CD8-positive, alpha-beta memory T cell (primary cell): ENCODE data around the gene TMEM61. TPM values are rescaled to one million over a fixed set of nuclear protein-coding genes. Genes with fewer than 3 reads are reported as not detected.
A peak's percentile ranks its signal among the peaks of the same experiment; 100 is the strongest.

ENCODE experiments used
- CTCF ChIA-PET: fragments of 350-600 bp; sonication (Branson Sonifier 250); formaldehyde crosslinking; loops from one replicate; lab custom pipeline; 2021; ENCODE audit warnings: antibody characterized with exemption; lab: Charles Lee
- POLR2A ChIA-PET: fragments of 350-600 bp; sonication (Branson Sonifier 250); formaldehyde crosslinking; loops from one replicate; lab custom pipeline; 2021; ENCODE audit warnings: antibody characterized with exemption; lab: Charles Lee
- DNase-seq, 5 donors: peaks; one replicate each; pipeline versions ENCODE4 v3.0.0 to v3.0.0-alpha.2; 2020 to 2022; ENCODE audit warnings: mixed read lengths in 1 of 5
- H3K27ac ChIP-seq: one replicate; pipeline ENCODE4 v1.7.0; 2013; ENCODE audit warnings: low read depth, mild to moderate bottlenecking, low read length, moderate library complexity
- H3K27me3 ChIP-seq: 2 replicates; pipeline ENCODE4 v1.7.0; 2013; ENCODE audit warnings: low read length, mild to moderate bottlenecking; ENCODE audit not compliant: insufficient read depth, poor library complexity, severe bottlenecking
- H3K36me3 ChIP-seq: 2 replicates; pipeline ENCODE4 v1.7.0; 2013; ENCODE audit warnings: mild to moderate bottlenecking, low read length, moderate library complexity; ENCODE audit not compliant: insufficient read depth
- H3K4me1 ChIP-seq: 2 replicates; pipeline ENCODE4 v1.7.0; 2013; ENCODE audit warnings: mild to moderate bottlenecking, low read length, moderate library complexity; ENCODE audit not compliant: insufficient read depth
- H3K4me3 ChIP-seq: 2 replicates; pipeline ENCODE4 v1.7.0; 2013; ENCODE audit warnings: mild to moderate bottlenecking, low read length
- H3K9me3 ChIP-seq: 2 replicates; pipeline ENCODE4 v1.7.0; 2013; ENCODE audit warnings: mild to moderate bottlenecking, low read length
- H3K27ac Mint-ChIP-seq, 8 donors: one replicate each; pipeline ENCODE4 v1.8.0; 2020 to 2021; ENCODE audit warnings: mixed read lengths in 8 of 8, mild to moderate bottlenecking in 6 of 8, inconsistent platforms in 3 of 8, moderate library complexity in 3 of 8
- H3K27me3 Mint-ChIP-seq, 2 donors: one replicate each; pipeline ENCODE4 v1.8.0; 2020 to 2021; ENCODE audit warnings: mixed read lengths in 2 of 2, mild to moderate bottlenecking in 1 of 2, moderate library complexity in 1 of 2
- H3K36me3 Mint-ChIP-seq, 3 donors: one replicate each; pipeline ENCODE4 v1.8.0; 2020 to 2021; ENCODE audit warnings: mixed read lengths in 3 of 3, inconsistent platforms in 1 of 3, mild to moderate bottlenecking in 1 of 3
- H3K4me1 Mint-ChIP-seq, 3 donors: one replicate each; pipeline ENCODE4 v1.8.0; 2020 to 2021; ENCODE audit warnings: mixed read lengths in 3 of 3, inconsistent platforms in 1 of 3, mild to moderate bottlenecking in 1 of 3
- H3K4me3 Mint-ChIP-seq, 7 donors: one replicate each; pipeline ENCODE4 v1.8.0; 2020 to 2021; ENCODE audit warnings: mixed read lengths in 7 of 7, mild to moderate bottlenecking in 6 of 7, moderate library complexity in 4 of 7, inconsistent platforms in 2 of 7
- H3K9me3 Mint-ChIP-seq, 5 donors: one replicate each; pipeline ENCODE4 v1.8.0; 2020 to 2022; ENCODE audit warnings: mixed read lengths in 5 of 5, mild to moderate bottlenecking in 3 of 5, moderate library complexity in 2 of 5, inconsistent platforms in 1 of 5
- polyA plus RNA-seq: library from polyadenylated mRNA; unstranded; fragments of 300-500 nt; fragmentation: Illumina TruSeq; gene quantifications from one replicate; pipeline ENCODE4 v1.2.3, GENCODE V29; 2021
- total RNA-seq, 2 experiments: library from RNA; stranded (reverse); gene quantifications; one replicate each; pipeline ENCODE4 v1.2.3, GENCODE V29; 2021

The TMEM61 gene
- total and polyA plus RNA-seq, 3 experiments from 2014 or later: not detected

GRCh38 chr1:54973205-54973921 lies 7.1 kb upstream of the TMEM61 start:
- H3K9me3 ChIP-seq: no peaks in the 10 kb centered on the region
- H3K4me1 ChIP-seq: no peaks in the 10 kb centered on the region
- no peaks in the 10 kb centered on the region for H3K4me1 Mint-ChIP-seq
- H3K27me3 ChIP-seq: no peaks in the 10 kb centered on the region
- no peaks in the 10 kb centered on the region for H3K9me3 Mint-ChIP-seq
- POLR2A ChIA-PET: no interaction called here
- peaks cover 27 to 48% of the 10 kb centered on the region in 2 donors for H3K27me3 Mint-ChIP-seq
- no peaks in the 10 kb centered on the region for H3K36me3 ChIP-seq
- no peak for DNase-seq
- no peak overlapping the region for H3K27ac ChIP-seq
- H3K36me3 Mint-ChIP-seq: no peaks in the 10 kb centered on the region
- no peak overlapping the region for H3K27ac Mint-ChIP-seq
- CTCF ChIA-PET: no interaction called here
- no peak overlapping the region for H3K4me3 ChIP-seq
- no peak overlapping the region for H3K4me3 Mint-ChIP-seq

DNA sequence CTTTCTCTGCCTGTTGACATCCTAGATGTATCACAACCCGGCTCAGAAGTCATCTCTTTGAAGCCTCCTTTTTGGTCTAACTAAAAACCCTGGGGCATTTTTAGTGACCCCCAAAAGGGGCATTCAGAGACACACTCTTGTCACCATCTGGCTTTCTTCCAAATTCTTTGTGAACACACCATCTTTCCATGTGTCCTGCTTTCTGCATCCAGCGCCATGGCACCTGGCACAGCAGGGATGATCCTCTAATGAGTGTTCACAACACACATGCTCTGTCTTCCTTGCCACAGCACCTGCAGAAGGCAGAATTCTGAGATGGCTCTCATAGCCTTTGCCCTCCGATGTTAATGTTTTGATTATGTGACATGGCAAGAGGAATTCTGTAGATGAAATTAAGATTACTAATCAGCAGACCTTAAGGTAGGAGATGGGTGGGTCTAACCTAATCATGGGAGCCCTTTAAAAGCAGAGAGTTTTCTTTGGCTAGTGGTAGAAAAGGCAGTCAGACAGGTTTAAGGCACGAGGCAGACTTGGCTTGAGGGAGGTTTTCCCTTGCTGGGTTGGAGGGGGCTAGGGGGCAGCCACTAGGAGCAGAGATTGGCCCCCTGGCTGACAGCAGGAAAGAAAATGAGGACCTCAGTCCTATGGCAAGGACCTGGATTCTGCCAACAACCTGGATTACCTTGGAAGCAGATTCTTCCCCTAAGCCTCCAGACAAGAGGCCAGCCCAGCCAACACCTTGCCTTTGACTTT lies 4.9 kb upstream of the TMEM61 start:
- Mint-ChIP-seq H3K27me3 (peaks cover 26 to 49% of the 10 kb centered on the region in 2 donors), H3K9me3 (peaks cover 0 to 2% (median 0%) of the 10 kb centered on the region in 5 donors), H3K4me1 (no peaks in the 10 kb centered on the region), H3K27ac (peak overlapping the region in 1 of 8 donors; percentile 44), H3K36me3 (no peaks in the 10 kb centered on the region), H3K4me3 (no peak overlapping the region)
- Histone ChIP-seq H3K27me3 (peaks cover 4% of the 10 kb centered on the region), H3K4me1 (no peaks in the 10 kb centered on the region), H3K4me3 (no peak overlapping the region), H3K27ac (no peak overlapping the region), H3K9me3 (no peaks in the 10 kb centered on the region), H3K36me3 (no peaks in the 10 kb centered on the region)
- DNase-seq: no peak
- CTCF ChIA-PET: no interaction called here
- POLR2A ChIA-PET: no interaction called here

DNA sequence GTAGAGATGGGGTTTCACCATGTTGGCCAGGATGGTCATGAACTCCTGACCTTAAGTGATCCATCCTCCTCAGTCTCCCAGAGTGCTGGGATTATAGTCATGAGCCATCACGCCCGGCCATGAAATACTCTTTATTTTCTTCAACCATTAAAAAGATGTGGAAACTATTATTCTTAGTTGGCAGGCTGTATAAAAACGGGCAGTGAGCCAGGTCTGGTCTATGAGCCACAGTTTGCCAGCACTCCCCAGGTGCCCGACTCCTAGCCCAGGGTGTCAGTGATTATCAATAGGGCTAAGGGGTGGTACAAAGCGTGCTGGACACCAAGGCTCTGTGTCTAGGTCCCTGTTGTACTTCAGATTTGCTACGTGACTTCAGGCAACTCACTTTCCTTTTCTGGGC lies 3.7 kb upstream of the TMEM61 start:
- H3K36me3 ChIP-seq: no peaks in the 10 kb centered on the region
- H3K4me3 ChIP-seq: no peak overlapping the region
- H3K4me1 ChIP-seq: no peaks in the 10 kb centered on the region
- no peaks in the 10 kb centered on the region for H3K36me3 Mint-ChIP-seq
- peaks cover 0 to 2% (median 0%) of the 10 kb centered on the region in 5 donors for H3K9me3 Mint-ChIP-seq
- H3K4me1 Mint-ChIP-seq: peaks cover 0 to 4% (median 1%) of the 10 kb centered on the region in 3 donors
- H3K27ac ChIP-seq: no peak overlapping the region
- DNase-seq: no peak
- H3K27me3 ChIP-seq: peaks cover 4% of the 10 kb centered on the region
- no peak overlapping the region for H3K27ac Mint-ChIP-seq
- ChIA-PET CTCF (no interaction called here), POLR2A (no interaction called here)
- no peaks in the 10 kb centered on the region for H3K9me3 ChIP-seq
- H3K27me3 Mint-ChIP-seq: peaks cover 27 to 45% of the 10 kb centered on the region in 2 donors
- H3K4me3 Mint-ChIP-seq: no peak overlapping the region

DNA sequence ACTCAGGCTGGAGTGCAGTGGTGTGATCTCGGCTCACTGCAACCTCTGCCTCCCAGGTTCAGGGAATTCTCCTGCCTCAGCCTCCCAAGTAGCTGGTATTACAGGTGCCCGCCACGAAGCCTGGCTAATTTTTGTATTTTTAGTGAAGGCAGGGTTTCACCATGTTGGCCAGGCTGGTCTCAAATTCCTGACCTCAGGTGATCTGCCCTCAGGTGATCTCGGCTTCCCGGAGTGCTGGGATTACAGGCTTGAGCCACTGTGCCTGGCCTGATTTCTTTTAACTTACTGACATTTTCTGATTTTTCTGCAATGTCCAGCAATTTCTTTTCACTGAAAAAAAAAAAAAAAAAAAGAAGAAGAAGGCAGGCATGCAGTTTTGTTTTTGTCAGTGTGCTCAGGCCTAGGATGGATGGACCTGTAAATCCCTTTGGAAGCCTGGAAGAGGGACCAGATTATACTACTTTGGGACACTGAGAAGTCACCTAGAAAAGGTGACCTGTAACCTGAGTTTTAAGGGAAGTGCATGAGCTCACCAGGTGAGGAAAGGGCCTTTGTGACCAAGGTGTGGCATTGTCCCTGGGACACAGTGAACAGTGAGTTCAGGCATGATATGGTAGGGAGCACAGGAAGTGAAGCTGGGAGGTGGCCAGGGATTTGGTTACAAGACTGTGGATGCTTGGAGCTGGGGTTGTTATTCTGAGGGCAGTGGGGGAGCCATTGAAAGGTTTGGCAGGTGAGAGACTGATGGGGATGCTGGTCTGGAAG lies 2.7 kb upstream of the TMEM61 start:
- Histone ChIP-seq H3K27ac (no peak overlapping the region), H3K9me3 (no peaks in the 10 kb centered on the region), H3K4me1 (no peaks in the 10 kb centered on the region), H3K4me3 (no peak overlapping the region), H3K27me3 (peaks cover 4% of the 10 kb centered on the region), H3K36me3 (no peaks in the 10 kb centered on the region)
- H3K27ac Mint-ChIP-seq: no peak overlapping the region
- peaks cover 0 to 2% (median 0%) of the 10 kb centered on the region in 5 donors for H3K9me3 Mint-ChIP-seq
- H3K36me3 Mint-ChIP-seq: no peaks in the 10 kb centered on the region
- peaks cover 26 to 47% of the 10 kb centered on the region in 2 donors for H3K27me3 Mint-ChIP-seq
- ChIA-PET POLR2A (no interaction called here), CTCF (interaction anchor here (1.3 to 1.4 kb wide), 2 partner anchors 27 to 33 kb away, joined by 5 read pairs; no protein-coding TSS in a partner anchor)
- DNase-seq: no peak
- H3K4me1 Mint-ChIP-seq: peaks cover 0 to 4% (median 1%) of the 10 kb centered on the region in 3 donors
- H3K4me3 Mint-ChIP-seq: no peak overlapping the region

- Histone ChIP-seq H3K36me3 (no peaks in the 10 kb centered on the region), H3K9me3 (no peaks in the 10 kb centered on the region), H3K27me3 (peaks cover 4% of the 10 kb centered on the region), H3K4me1 (no peaks in the 10 kb centered on the region), H3K4me3 (no peak overlapping the region), H3K27ac (no peak overlapping the region)
- peaks cover 22 to 45% of the 10 kb centered on the region in 2 donors for H3K27me3 Mint-ChIP-seq
- CTCF ChIA-PET: interaction anchor here (1.3 to 1.4 kb wide), 2 partner anchors 28 to 34 kb away, joined by 5 read pairs; no protein-coding TSS in a partner anchor
- no peak overlapping the region for H3K4me3 Mint-ChIP-seq
- POLR2A ChIA-PET: no interaction called here
- H3K27ac Mint-ChIP-seq: no peak overlapping the region
- H3K4me1 Mint-ChIP-seq: peaks cover 0 to 4% (median 1%) of the 10 kb centered on the region in 3 donors
- H3K9me3 Mint-ChIP-seq: peaks cover 0 to 2% (median 0%) of the 10 kb centered on the region in 5 donors
- DNase-seq: no peak
- H3K36me3 Mint-ChIP-seq: no peaks in the 10 kb centered on the region
Measured at GRCh38 chr1:54978528-54979326, 1.7 kb upstream of the TMEM61 start.

DNA sequence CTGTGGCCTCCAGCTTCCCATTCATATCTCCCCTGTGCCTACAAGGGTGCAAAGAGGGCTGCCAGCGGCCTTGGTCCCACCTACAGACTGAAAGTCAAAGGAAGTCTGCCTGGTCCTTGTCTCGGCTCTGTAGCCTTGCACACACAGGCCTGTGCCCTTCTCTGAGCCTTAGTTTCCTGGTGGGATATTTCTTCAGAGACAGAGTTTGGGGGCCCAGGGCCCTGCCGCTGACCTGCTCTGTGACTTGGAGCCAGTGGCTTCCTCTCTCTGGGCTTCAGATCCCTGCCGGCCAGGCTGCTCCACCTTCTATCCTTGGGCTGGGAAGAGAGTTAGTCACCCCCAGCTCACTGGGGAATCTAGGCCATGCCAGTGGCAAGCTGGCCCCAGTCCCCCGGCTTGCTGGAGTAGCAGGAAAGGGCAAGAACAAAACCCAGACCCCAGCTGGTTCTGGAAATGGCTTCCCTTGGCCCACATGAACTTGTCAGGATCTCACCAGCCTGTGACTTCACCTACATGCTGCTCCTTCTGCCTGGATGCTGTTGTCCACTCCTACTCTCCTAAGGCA lies 1.0 kb upstream of the TMEM61 start:
- Histone ChIP-seq H3K27me3 (peaks cover 4% of the 10 kb centered on the region), H3K9me3 (no peaks in the 10 kb centered on the region), H3K36me3 (no peaks in the 10 kb centered on the region), H3K4me3 (no peak overlapping the region), H3K4me1 (no peaks in the 10 kb centered on the region), H3K27ac (no peak overlapping the region)
- DNase-seq: no peak
- Mint-ChIP-seq H3K27ac (no peak overlapping the region), H3K4me3 (no peak overlapping the region), H3K4me1 (peaks cover 0 to 4% (median 1%) of the 10 kb centered on the region in 3 donors), H3K27me3 (peaks cover 22 to 49% of the 10 kb centered on the region in 2 donors), H3K9me3 (peaks cover 0 to 2% (median 0%) of the 10 kb centered on the region in 5 donors), H3K36me3 (no peaks in the 10 kb centered on the region)
- POLR2A ChIA-PET: no interaction called here
- CTCF ChIA-PET: interaction anchor here (1.4 kb wide), 1 partner anchor 34 kb away, joined by 5 read pairs; no protein-coding TSS in a partner anchor

DNA sequence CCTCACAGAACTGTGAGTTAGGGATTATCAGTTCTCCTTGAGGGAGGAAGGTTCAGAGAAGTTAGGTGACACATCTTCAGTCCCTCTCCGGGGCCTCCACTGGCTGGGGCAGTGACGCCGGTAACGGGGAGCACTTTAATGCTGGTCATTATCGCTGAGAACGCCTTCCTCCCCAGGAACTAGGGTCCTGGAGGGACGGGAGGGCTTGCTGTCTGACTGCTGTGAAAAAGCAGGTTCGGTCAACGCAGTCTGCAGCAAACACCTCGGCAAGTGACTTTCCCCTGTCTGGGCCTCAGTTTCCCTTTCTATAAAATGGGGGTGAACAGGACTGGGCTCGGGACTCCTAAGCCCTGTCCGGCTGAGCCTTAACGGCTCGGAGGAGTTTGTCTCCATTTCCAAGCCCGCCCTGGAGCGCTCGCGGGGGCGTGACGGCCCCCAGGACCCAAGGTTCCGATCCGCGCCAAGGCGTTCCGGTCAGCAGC lies 341 bp upstream of the TMEM61 start:
- CTCF ChIA-PET: no interaction called here
- Mint-ChIP-seq H3K9me3 (peaks cover 0 to 2% (median 0%) of the 10 kb centered on the region in 5 donors), H3K27me3 (peaks cover 25 to 47% of the 10 kb centered on the region in 2 donors), H3K4me3 (no peak overlapping the region), H3K27ac (no peak overlapping the region), H3K36me3 (no peaks in the 10 kb centered on the region), H3K4me1 (peaks cover 0 to 4% (median 1%) of the 10 kb centered on the region in 3 donors)
- H3K36me3 ChIP-seq: no peaks in the 10 kb centered on the region
- no peak overlapping the region for H3K4me3 ChIP-seq
- H3K27me3 ChIP-seq: peaks cover 4% of the 10 kb centered on the region
- H3K27ac ChIP-seq: no peak overlapping the region
- POLR2A ChIA-PET: no interaction called here
- H3K9me3 ChIP-seq: no peaks in the 10 kb centered on the region
- H3K4me1 ChIP-seq: no peaks in the 10 kb centered on the region
- no peak for DNase-seq
